Stimulated activated naive CD4-positive, alpha-beta T cell treated with Interleukin-2 at 50 U/mL for 16 hours (primary cell): ENCODE results near the gene SLC9A9.

Source experiments
- DNase-seq: peaks from one replicate; lab custom pipeline; 2025; lab: John Stamatoyannopoulos, UW

Gene SLC9A9

GRCh38 chr3:143648218-143648617 lies 200.1 kb downstream of the SLC9A9 start:
- no peak for DNase-seq

GRCh38 chr3:143644370-143645089 lies 203.7 kb downstream of the SLC9A9 start:
- DNase-seq, result no peak

- DNase-seq, result no peak
Measured at GRCh38 chr3:143643905-143644304, 204.4 kb downstream of the SLC9A9 start.

GRCh38 chr3:143640774-143641173 lies 207.5 kb downstream of the SLC9A9 start:
- no peak for DNase-seq

- DNase-seq, result no peak
Measured at GRCh38 chr3:143637133-143637532, 211.1 kb downstream of the SLC9A9 start.

GRCh38 chr3:143634991-143635390 lies 213.3 kb downstream of the SLC9A9 start:
- DNase-seq, result no peak

- DNase-seq, result no peak
Measured at GRCh38 chr3:143634427-143634826, 213.8 kb downstream of the SLC9A9 start.

GRCh38 chr3:143633816-143634215 lies 214.5 kb downstream of the SLC9A9 start:
- no peak for DNase-seq

- DNase-seq, result no peak
Measured at GRCh38 chr3:143629726-143630125, 218.5 kb downstream of the SLC9A9 start.

- no peak for DNase-seq
Measured at GRCh38 chr3:143628971-143629370, 219.3 kb downstream of the SLC9A9 start.

GRCh38 chr3:143627336-143627735 lies 220.9 kb downstream of the SLC9A9 start:
- no peak for DNase-seq

- DNase-seq, result no peak
Measured at GRCh38 chr3:143619231-143619630, 229.0 kb downstream of the SLC9A9 start.

GRCh38 chr3:143617050-143617449 lies 231.2 kb downstream of the SLC9A9 start:
- DNase-seq, result no peak

- no peak for DNase-seq
Measured at GRCh38 chr3:143613226-143613625, 235.0 kb downstream of the SLC9A9 start.

- DNase-seq, result no peak
Measured at GRCh38 chr3:143612541-143612940, 235.7 kb downstream of the SLC9A9 start.

- DNase-seq, result no peak
Measured at GRCh38 chr3:143608966-143609365, 239.3 kb downstream of the SLC9A9 start.

GRCh38 chr3:143605233-143605950 lies 242.9 kb downstream of the SLC9A9 start:
- DNase-seq, result no peak

GRCh38 chr3:143604402-143605185 lies 243.7 kb downstream of the SLC9A9 start:
- DNase-seq, result no peak

GRCh38 chr3:143603774-143604173 lies 244.5 kb downstream of the SLC9A9 start:
- DNase-seq, result no peak

GRCh38 chr3:143601723-143602484 lies 246.4 kb downstream of the SLC9A9 start:
- no peak for DNase-seq

GRCh38 chr3:143600756-143601718 lies 247.2 kb downstream of the SLC9A9 start:
- DNase-seq, result no peak
